ENCODE results near the gene POLR1B. TPM values are rescaled to one million over a fixed set of nuclear protein-coding genes. Genes with fewer than 3 reads are reported as not detected.
"Not testable (repeated sequence)": the region's sequence is repeated elsewhere in the genome, so short reads cannot be mapped to it uniquely, and the experiment has no call there.

Gene POLR1B, protein sequence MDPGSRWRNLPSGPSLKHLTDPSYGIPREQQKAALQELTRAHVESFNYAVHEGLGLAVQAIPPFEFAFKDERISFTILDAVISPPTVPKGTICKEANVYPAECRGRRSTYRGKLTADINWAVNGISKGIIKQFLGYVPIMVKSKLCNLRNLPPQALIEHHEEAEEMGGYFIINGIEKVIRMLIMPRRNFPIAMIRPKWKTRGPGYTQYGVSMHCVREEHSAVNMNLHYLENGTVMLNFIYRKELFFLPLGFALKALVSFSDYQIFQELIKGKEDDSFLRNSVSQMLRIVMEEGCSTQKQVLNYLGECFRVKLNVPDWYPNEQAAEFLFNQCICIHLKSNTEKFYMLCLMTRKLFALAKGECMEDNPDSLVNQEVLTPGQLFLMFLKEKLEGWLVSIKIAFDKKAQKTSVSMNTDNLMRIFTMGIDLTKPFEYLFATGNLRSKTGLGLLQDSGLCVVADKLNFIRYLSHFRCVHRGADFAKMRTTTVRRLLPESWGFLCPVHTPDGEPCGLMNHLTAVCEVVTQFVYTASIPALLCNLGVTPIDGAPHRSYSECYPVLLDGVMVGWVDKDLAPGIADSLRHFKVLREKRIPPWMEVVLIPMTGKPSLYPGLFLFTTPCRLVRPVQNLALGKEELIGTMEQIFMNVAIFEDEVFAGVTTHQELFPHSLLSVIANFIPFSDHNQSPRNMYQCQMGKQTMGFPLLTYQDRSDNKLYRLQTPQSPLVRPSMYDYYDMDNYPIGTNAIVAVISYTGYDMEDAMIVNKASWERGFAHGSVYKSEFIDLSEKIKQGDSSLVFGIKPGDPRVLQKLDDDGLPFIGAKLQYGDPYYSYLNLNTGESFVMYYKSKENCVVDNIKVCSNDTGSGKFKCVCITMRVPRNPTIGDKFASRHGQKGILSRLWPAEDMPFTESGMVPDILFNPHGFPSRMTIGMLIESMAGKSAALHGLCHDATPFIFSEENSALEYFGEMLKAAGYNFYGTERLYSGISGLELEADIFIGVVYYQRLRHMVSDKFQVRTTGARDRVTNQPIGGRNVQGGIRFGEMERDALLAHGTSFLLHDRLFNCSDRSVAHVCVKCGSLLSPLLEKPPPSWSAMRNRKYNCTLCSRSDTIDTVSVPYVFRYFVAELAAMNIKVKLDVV
- total RNA-seq: 10 to 100 TPM; 10.1 to 41.8 (median 25.2) TPM
- 10 to 100 TPM; 17.2 to 26.1 TPM for polyA plus RNA-seq
- total RNA-seq: 25.8 reads per million, percentile 56 among the genes with 10 or more reads in this experiment

DNA sequence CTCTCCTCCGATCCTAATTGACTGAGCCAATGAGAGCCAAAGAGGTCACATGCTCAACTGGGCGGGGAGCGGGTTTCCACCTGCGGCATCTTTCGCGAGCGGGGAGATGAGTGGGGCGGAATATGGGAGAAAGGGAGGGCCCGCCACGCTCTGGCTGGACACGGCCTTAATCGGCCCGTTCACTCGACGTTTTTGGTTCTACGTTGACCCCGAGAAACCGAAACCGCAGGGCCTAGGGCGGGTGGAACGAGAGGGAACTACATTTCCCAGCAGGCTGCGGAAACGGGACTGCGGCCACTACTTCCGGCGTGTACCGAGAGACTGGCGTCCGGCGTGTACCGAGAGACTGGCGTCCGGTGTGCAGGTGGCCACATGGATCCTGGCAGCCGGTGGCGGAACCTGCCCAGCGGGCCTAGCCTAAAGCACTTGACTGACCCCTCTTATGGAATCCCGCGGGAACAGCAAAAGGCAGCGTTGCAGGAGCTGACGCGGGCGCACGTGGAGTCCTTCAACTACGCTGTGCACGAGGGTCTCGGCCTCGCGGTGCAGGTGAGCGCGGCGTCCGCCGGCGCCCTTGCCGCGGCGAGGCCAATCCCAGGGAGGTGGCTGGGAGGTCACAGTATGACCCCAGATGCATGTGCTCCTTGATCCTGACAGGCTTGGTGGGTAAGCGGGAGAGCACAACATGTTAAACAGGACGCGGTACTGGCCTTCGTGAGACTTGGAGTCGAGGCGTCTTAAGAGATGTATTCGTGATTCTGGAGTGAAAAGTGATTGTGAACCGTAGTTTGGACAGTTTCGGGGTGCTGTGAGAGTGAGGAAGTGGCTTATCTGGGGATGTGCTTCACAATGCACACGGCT lies at the start of gene POLR1B:
Gene POLR1B, plus strand, starts transcription at position 343 of the 861 bp plus-strand sequence. Its CDS starts 30 bp downstream, at position 373.
- peaks cover 0 to 15% (median 6%) of the 10 kb centered on the region in 3 experiments for H3K36me3 ChIP-seq (ENCODE audit: control insufficient read depth in 2 of 3, insufficient read depth in 3 of 3, low read length in 3 of 3)
- no peaks in the 10 kb centered on the region for H3K27me3 ChIP-seq (ENCODE audit: control insufficient read depth in 2 of 2, insufficient read depth in 2 of 2, low read length in 2 of 2)
- H3K36me3 Mint-ChIP-seq: peaks cover 0 to 13% (median 4%) of the 10 kb centered on the region in 5 donors
- intact Hi-C loops (cut with micrococcal nuclease): loop anchor here (1.0 to 5.0 kb wide), 11 partner anchors 42 to 658 kb away; partner anchors contain the start of genes CHCHD5 (in 2 of the 2), SLC20A1 (in 2 of the 2), TMEM87B (in 2 of the 2) and ANAPC1 (in 1 of the 2)
- DNase-seq: peak in 8 of 9 donors; percentile 57 to 81 (median 77)
- peaks cover 14 to 15% of the 10 kb centered on the region in 2 donors for H3K4me1 ChIP-seq (ENCODE audit: control insufficient read depth in 2 of 2, insufficient read depth in 2 of 2, low read length in 2 of 2)
- H3K9me3 Mint-ChIP-seq: peaks cover 0 to 4% (median 0%) of the 10 kb centered on the region in 11 donors
- peak within 1 kb of the TSS; percentile 89 for H3K27ac ChIP-seq (ENCODE audit: low read depth, low read length)
- H3K4me3 ChIP-seq (ENCODE audit: low read length): peak within 1 kb of the TSS; percentile 95
- no peaks in the 10 kb centered on the region for H3K9me3 ChIP-seq (ENCODE audit: control insufficient read depth in 2 of 3, low read length in 3 of 3)
- peak; percentile 88 for ATAC-seq
- peaks cover 12 to 24% (median 19%) of the 10 kb centered on the region in 7 donors for H3K4me1 Mint-ChIP-seq
- no peaks in the 10 kb centered on the region for H3K27me3 Mint-ChIP-seq
- peak within 1 kb of the TSS in 1 of 9 donors; percentile 98 for H3K27ac Mint-ChIP-seq
- POLR2A ChIA-PET: interaction anchor here (0.6 kb wide), 1 partner anchor 355 kb away, joined by 3 read pairs; no protein-coding TSS in a partner anchor
- CTCF ChIA-PET: no interaction called here
- H3K4me3 Mint-ChIP-seq: no peak within 1 kb of the TSS

DNA sequence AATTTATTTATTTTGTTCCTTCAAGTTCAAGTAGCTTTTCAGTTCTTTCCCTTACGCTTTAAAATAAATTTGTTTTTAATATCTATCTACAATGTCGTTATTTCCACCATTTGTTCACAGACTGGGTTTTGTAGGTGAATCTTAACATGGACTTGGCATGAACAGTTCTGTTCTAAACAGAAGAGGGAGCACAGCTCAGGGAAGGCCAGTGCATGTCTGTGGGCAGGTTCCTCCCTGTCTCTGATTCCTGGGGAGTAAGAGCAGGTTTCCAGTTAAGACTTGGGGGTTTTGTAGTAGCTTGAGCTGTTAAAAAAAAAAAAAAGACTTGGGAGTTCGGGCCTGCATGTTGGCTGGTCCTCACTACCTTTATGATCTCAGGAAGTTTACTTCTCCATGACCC lies 49.2 kb upstream of the POLR1B start:
- peaks cover 0 to 18% (median 0%) of the 10 kb centered on the region in 3 experiments for H3K36me3 ChIP-seq (ENCODE audit: control insufficient read depth in 2 of 3, insufficient read depth in 3 of 3, low read length in 3 of 3)
- intact Hi-C loops (cut with micrococcal nuclease): no loop called here
- Mint-ChIP-seq H3K4me1 (peaks cover 0 to 8% (median 0%) of the 10 kb centered on the region in 7 donors), H3K4me3 (no peak overlapping the region), H3K27me3 (no peaks in the 10 kb centered on the region), H3K9me3 (no peaks in the 10 kb centered on the region), H3K36me3 (peaks cover 0 to 10% (median 0%) of the 10 kb centered on the region in 5 donors), H3K27ac (no peak overlapping the region)
- H3K27ac ChIP-seq (ENCODE audit: low read depth, low read length): no peak overlapping the region
- H3K4me3 ChIP-seq (ENCODE audit: low read length): no peak overlapping the region
- DNase-seq (no peak), ATAC-seq (no peak)
- H3K27me3 ChIP-seq (ENCODE audit: control insufficient read depth in 2 of 2, insufficient read depth in 2 of 2, low read length in 2 of 2): no peaks in the 10 kb centered on the region
- no peaks in the 10 kb centered on the region for H3K4me1 ChIP-seq (ENCODE audit: control insufficient read depth in 2 of 2, insufficient read depth in 2 of 2, low read length in 2 of 2)
- POLR2A ChIA-PET: no interaction called here
- CTCF ChIA-PET: interaction anchor here (1.2 kb wide), 1 partner anchor 12 kb away, joined by 3 read pairs; no protein-coding TSS in a partner anchor
- no peaks in the 10 kb centered on the region for H3K9me3 ChIP-seq (ENCODE audit: control insufficient read depth in 2 of 3, low read length in 3 of 3)

GRCh38 chr2:112493858-112494648 lies 48.2 kb upstream of the POLR1B start:
- ATAC-seq (no peak), DNase-seq (no peak)
- H3K9me3 Mint-ChIP-seq: no peaks in the 10 kb centered on the region
- ChIA-PET POLR2A (no interaction called here), CTCF (interaction anchor here (1.2 kb wide), 1 partner anchor 13 kb away, joined by 3 read pairs; no protein-coding TSS in a partner anchor)
- H3K9me3 ChIP-seq (ENCODE audit: control insufficient read depth in 2 of 3, low read length in 3 of 3): no peaks in the 10 kb centered on the region
- peaks cover 0 to 18% (median 0%) of the 10 kb centered on the region in 3 experiments for H3K36me3 ChIP-seq (ENCODE audit: control insufficient read depth in 2 of 3, insufficient read depth in 3 of 3, low read length in 3 of 3)
- no peak overlapping the region for H3K27ac ChIP-seq (ENCODE audit: low read depth, low read length)
- H3K4me3 Mint-ChIP-seq: no peak overlapping the region
- no peak overlapping the region for H3K4me3 ChIP-seq (ENCODE audit: low read length)
- intact Hi-C loops (cut with micrococcal nuclease): no loop called here
- H3K4me1 Mint-ChIP-seq: peaks cover 0 to 8% (median 0%) of the 10 kb centered on the region in 7 donors
- peaks cover 0 to 10% (median 0%) of the 10 kb centered on the region in 5 donors for H3K36me3 Mint-ChIP-seq
- no peaks in the 10 kb centered on the region for H3K4me1 ChIP-seq (ENCODE audit: control insufficient read depth in 2 of 2, insufficient read depth in 2 of 2, low read length in 2 of 2)
- H3K27me3 Mint-ChIP-seq: no peaks in the 10 kb centered on the region
- no peaks in the 10 kb centered on the region for H3K27me3 ChIP-seq (ENCODE audit: control insufficient read depth in 2 of 2, insufficient read depth in 2 of 2, low read length in 2 of 2)
- H3K27ac Mint-ChIP-seq: no peak overlapping the region

DNA sequence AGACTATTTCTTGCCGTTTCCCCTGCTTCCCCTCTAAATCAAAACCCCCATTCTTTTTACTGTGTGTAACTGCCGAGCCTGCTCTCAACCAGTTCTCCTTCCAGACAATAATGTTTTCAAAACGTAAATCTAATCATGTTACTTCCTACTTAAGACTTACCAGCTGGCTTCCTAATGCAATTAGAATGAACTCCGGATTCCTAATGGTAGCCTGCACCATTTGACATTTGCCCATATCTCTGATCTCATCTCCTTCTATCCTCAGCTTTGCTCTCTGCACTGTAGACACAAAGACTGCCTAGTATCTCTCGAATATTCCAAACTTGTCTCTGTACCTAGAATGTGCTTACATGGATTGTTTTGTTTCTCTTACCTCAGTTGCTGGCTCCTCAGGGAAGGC lies 47.4 kb upstream of the POLR1B start:
- Mint-ChIP-seq H3K4me1 (peaks cover 0 to 8% (median 0%) of the 10 kb centered on the region in 7 donors), H3K27me3 (no peaks in the 10 kb centered on the region)

DNA sequence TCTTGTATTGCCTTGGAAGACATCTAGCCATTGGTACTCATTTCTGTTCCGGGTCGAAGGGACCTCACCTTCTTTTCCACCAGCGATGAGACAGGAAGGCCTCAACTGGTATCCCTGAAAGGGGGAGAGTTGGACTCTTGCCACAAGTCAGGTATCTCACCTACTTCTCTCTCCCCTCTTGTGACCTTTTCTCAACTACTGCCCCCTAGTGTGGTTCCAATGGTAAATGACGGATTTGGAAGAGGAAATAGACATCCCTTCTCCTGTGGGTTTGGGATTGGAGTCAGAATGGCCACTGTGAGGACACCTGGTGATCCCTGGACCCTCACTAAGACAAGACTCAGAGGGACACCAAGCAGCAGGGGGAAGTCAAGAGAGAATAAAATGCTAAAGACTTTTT lies 46.4 kb upstream of the POLR1B start:
- H3K4me3 ChIP-seq (ENCODE audit: low read length); ATAC-seq; H3K27me3 ChIP-seq (ENCODE audit: control insufficient read depth in 2 of 2, insufficient read depth in 2 of 2, low read length in 2 of 2); H3K27ac Mint-ChIP-seq; H3K9me3 Mint-ChIP-seq; H3K4me1 ChIP-seq (ENCODE audit: control insufficient read depth in 2 of 2, insufficient read depth in 2 of 2, low read length in 2 of 2); H3K4me1 Mint-ChIP-seq; DNase-seq; CTCF ChIA-PET; H3K9me3 ChIP-seq (ENCODE audit: control insufficient read depth in 2 of 3, low read length in 3 of 3); H3K4me3 Mint-ChIP-seq; H3K27me3 Mint-ChIP-seq; H3K36me3 Mint-ChIP-seq; POLR2A ChIA-PET; intact Hi-C loops (cut with micrococcal nuclease); H3K27ac ChIP-seq (ENCODE audit: low read depth, low read length): not testable (repeated sequence)
- H3K36me3 ChIP-seq (ENCODE audit: control insufficient read depth in 2 of 3, insufficient read depth in 3 of 3, low read length in 3 of 3): peaks cover 0 to 18% (median 0%) of the 10 kb centered on the region in 3 experiments

More for the DNA sequence above, 47.4 kb upstream of the POLR1B start:
- POLR2A ChIA-PET: no interaction called here
- Histone ChIP-seq H3K36me3 (ENCODE audit: control insufficient read depth in 2 of 3, insufficient read depth in 3 of 3, low read length in 3 of 3) (peaks cover 0 to 18% (median 0%) of the 10 kb centered on the region in 3 experiments), H3K27ac (ENCODE audit: low read depth, low read length) (no peak overlapping the region), H3K27me3 (ENCODE audit: control insufficient read depth in 2 of 2, insufficient read depth in 2 of 2, low read length in 2 of 2) (no peaks in the 10 kb centered on the region), H3K4me3 (ENCODE audit: low read length) (no peak overlapping the region), H3K9me3 (ENCODE audit: control insufficient read depth in 2 of 3, low read length in 3 of 3) (no peaks in the 10 kb centered on the region), H3K4me1 (ENCODE audit: control insufficient read depth in 2 of 2, insufficient read depth in 2 of 2, low read length in 2 of 2) (no peaks in the 10 kb centered on the region)
- peaks cover 0 to 7% (median 0%) of the 10 kb centered on the region in 5 donors for H3K36me3 Mint-ChIP-seq
- CTCF ChIA-PET: no interaction called here
- H3K9me3 Mint-ChIP-seq: no peaks in the 10 kb centered on the region
- no peak overlapping the region for H3K4me3 Mint-ChIP-seq
- DNase-seq (no peak), ATAC-seq (no peak)
- H3K27ac Mint-ChIP-seq: no peak overlapping the region
- intact Hi-C loops (cut with micrococcal nuclease): no loop called here

Data from naive thymus-derived CD4-positive, alpha-beta T cell (primary cell).